Activated CD4-positive, alpha-beta T cell treated with anti-CD3 and anti-CD28 coated beads, Interleukin-2, amount 10 ng/mL, durations not matched to agents 7 days and 5 days (primary cell): ENCODE results near the gene HIC1. TPM values are rescaled to one million over a fixed set of nuclear protein-coding genes. Genes with fewer than 3 reads are reported as not detected.

ENCODE experiments used
- CTCF ChIA-PET: fragments of 350-600 bp; sonication (Branson Sonifier 250); formaldehyde crosslinking; loops from one replicate; lab custom pipeline; 2021; ENCODE audit warnings: antibody characterized with exemption; lab: Charles Lee
- POLR2A ChIA-PET: fragments of 350-600 bp; sonication (Branson Sonifier 250); formaldehyde crosslinking; loops from one replicate; lab custom pipeline; 2021; ENCODE audit warnings: antibody characterized with exemption; lab: Charles Lee
- DNase-seq: peaks from one replicate; pipeline ENCODE4 v3.0.0-alpha.2; 2020
- H3K27ac Mint-ChIP-seq: one replicate; pipeline ENCODE4 v1.8.0; 2021; ENCODE audit warnings: mild to moderate bottlenecking, moderate library complexity, mixed read lengths
- H3K27me3 Mint-ChIP-seq: one replicate; pipeline ENCODE4 v1.8.0; 2021; ENCODE audit warnings: mixed read lengths
- H3K36me3 Mint-ChIP-seq: one replicate; pipeline ENCODE4 v1.8.0; 2021; ENCODE audit warnings: low read depth, mixed read lengths
- H3K4me1 Mint-ChIP-seq: one replicate; pipeline ENCODE4 v1.8.0; 2021; ENCODE audit warnings: mixed read lengths
- H3K4me3 Mint-ChIP-seq: one replicate; pipeline ENCODE4 v1.8.0; 2021; ENCODE audit warnings: mild to moderate bottlenecking, moderate library complexity, mixed read lengths
- H3K9me3 Mint-ChIP-seq: one replicate; pipeline ENCODE4 v1.8.0; 2021; ENCODE audit warnings: mixed read lengths
- total RNA-seq, 2 experiments: library from RNA; stranded (reverse); gene quantifications; one replicate each; pipeline ENCODE4 v1.2.3, GENCODE V29; 2021

HIC1 gene
- total RNA-seq, 2 experiments from 2014 or later = 29.0 to 31.0 TPM

DNA sequence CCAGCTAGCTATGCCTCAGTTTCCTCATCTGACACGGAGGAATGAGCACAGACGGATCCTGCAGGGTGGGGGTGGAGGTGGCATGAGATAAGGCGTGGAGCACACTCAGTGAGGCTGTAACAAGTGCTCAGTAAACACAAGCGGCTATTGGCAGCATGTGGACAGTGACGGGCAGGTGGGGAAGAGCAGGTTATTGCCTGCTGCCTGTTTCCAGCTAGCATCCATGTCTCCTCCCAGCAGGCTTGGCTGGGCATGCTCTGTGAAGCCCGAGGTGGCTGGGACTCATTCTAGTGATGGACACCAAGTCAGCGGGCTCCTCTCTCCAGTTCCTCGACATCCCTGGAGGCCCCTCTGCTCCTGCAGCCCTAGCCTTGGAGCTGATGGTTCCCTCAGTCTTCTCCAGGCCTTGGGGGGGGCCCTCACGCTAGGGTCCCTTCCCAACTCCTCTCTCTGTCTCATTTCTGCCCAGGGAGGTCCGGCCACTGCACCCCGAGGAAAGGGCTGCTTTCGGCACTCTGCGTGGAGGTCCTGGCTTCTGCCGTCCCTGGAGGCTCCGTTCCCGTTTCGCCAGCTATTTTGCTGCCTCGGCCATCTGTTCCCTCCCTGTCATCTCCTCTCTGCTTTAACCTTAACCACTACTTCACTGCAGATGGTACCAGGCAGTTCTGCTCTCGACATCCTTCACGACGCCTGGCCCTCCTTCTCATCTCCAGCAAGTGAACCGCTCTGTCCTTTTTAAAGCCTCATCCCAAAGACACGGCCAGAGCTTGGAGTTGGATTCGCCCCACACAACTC is 36.0 kb upstream of the HIC1 start:
- DNase-seq = no peak
- peaks cover 2% of the 10 kb centered on the region for H3K9me3 Mint-ChIP-seq
- ChIA-PET POLR2A (no interaction called here), CTCF (interaction anchor here (0.6 to 1.7 kb wide), 2 partner anchors 10 to 1604 kb away, joined by 4 read pairs; no protein-coding TSS in a partner anchor)
- H3K27ac Mint-ChIP-seq = no peak overlapping the region
- H3K36me3 Mint-ChIP-seq = no peaks in the 10 kb centered on the region
- peaks cover 48% of the 10 kb centered on the region for H3K27me3 Mint-ChIP-seq
- H3K4me3 Mint-ChIP-seq = no peak overlapping the region
- peaks cover 2% of the 10 kb centered on the region for H3K4me1 Mint-ChIP-seq

DNA sequence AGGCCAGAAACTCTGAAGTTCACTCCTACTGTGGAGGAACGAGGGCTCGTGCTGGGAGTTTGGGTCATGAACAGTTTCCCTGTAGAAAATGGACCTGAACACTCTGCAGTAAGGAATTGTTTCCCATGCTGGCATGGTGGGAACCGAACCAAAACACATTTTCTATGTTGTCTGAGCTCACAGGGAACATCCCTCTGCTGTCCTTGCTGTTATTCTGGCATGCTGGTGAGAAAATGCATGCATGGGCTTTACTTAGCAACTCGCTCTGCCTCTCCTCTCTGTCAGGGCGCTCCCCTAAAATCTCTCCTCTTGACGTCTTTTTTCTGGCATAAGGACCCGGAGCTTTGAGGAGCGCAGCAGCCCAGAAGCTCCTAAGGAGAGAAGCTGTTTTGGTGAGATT is 35.2 kb upstream of the HIC1 start:
- ChIA-PET CTCF (interaction anchor here (0.6 to 1.7 kb wide), 3 partner anchors 8 to 1826 kb away, joined by 3 to 4 read pairs (median 3); partner anchors contain the start of gene NCBP3), POLR2A (no interaction called here)
- no peak overlapping the region for H3K4me3 Mint-ChIP-seq
- no peak overlapping the region for H3K27ac Mint-ChIP-seq
- H3K9me3 Mint-ChIP-seq = no peaks in the 10 kb centered on the region
- no peaks in the 10 kb centered on the region for H3K36me3 Mint-ChIP-seq
- H3K4me1 Mint-ChIP-seq = peaks cover 4% of the 10 kb centered on the region
- H3K27me3 Mint-ChIP-seq = peaks cover 52% of the 10 kb centered on the region
- DNase-seq = no peak

DNA sequence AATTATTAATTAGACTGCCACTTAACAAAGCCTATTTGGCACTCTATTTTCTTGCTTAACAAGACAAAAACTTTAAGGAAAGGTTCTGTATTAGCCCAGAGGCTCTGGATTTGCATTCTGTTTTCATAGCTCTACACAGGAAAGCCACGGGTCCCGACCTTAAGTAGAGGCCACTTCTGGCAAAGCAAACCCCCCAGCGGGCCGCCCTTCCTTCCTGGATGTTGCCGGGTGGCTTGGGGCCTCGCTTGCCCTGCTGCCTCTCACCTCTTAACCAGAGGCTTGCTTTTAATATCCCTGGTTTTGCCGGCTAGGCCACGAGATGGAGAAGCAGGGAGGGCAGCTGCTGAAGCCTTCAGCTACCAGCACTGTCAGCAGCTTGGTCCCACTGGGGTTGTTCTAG is 34.2 kb upstream of the HIC1 start:
- peaks cover 7% of the 10 kb centered on the region for H3K4me1 Mint-ChIP-seq
- ChIA-PET POLR2A (no interaction called here), CTCF (interaction anchor here (1.6 to 1.7 kb wide), 2 partner anchors 8 to 9 kb away, joined by 3 to 4 read pairs; no protein-coding TSS in a partner anchor)
- no peak overlapping the region for H3K27ac Mint-ChIP-seq
- no peak overlapping the region for H3K4me3 Mint-ChIP-seq
- no peaks in the 10 kb centered on the region for H3K36me3 Mint-ChIP-seq
- peaks cover 54% of the 10 kb centered on the region for H3K27me3 Mint-ChIP-seq
- H3K9me3 Mint-ChIP-seq = no peaks in the 10 kb centered on the region
- DNase-seq = no peak

DNA sequence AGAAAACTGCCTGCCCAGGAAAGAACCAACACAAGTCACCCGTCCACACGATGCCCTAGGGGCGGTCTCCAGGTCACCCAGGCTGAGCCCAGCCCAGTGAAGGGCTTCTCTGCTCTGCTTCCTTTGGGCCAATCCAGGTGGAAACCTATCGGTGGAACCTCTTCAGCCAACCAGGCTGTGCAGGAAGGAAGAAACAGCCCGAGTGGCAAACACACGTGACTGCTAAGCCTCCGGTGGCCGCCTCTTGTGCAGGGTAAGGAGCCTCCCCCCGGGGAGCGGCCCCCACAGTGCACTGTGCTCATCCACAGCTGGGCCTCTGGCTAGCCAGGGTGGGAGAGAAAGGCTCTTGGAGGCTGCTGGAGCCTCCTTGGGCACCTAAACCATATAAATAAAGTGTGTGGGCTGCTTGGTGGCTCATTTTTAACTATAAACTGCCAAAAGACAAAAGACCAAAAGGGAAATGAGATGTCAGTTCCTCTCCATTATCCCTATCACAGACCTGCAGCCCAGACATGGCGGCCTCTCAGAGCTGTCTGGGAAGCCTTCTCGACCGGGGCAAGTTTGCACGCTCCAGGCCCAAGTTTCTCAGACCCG is 32.2 kb upstream of the HIC1 start:
- ChIA-PET CTCF (no interaction called here), POLR2A (no interaction called here)
- no peaks in the 10 kb centered on the region for H3K9me3 Mint-ChIP-seq
- peaks cover 71% of the 10 kb centered on the region for H3K27me3 Mint-ChIP-seq
- peak overlapping the region; percentile 22 for H3K4me3 Mint-ChIP-seq
- H3K4me1 Mint-ChIP-seq = peaks cover 13% of the 10 kb centered on the region
- peaks cover 3% of the 10 kb centered on the region for H3K36me3 Mint-ChIP-seq
- DNase-seq = no peak
- H3K27ac Mint-ChIP-seq = no peak overlapping the region

DNA sequence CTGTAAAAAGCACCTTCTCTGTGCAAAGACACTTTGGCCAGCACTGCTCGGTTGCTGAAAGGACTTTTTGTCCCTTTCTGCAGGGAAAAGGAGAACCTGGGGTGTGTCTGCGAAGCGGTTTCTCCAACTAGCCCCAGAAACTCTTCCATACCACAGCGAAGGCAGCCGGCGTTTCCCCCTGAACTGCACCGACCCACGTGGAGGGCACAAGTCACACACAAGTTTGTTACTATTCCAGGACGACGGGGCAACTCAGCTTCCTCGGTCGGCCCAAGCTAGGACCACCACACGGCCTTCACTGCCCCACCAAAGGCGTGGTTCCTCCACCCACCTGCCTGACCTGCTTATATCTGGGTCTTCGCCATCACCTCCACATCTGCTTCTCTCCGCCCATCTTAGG is 31.6 kb upstream of the HIC1 start:
- CTCF ChIA-PET = no interaction called here
- DNase-seq = no peak
- Mint-ChIP-seq H3K4me3 (peak overlapping the region; percentile 22), H3K27me3 (peaks cover 71% of the 10 kb centered on the region), H3K4me1 (peaks cover 13% of the 10 kb centered on the region), H3K36me3 (peaks cover 3% of the 10 kb centered on the region), H3K9me3 (no peaks in the 10 kb centered on the region), H3K27ac (no peak overlapping the region)
- POLR2A ChIA-PET = no interaction called here

DNA sequence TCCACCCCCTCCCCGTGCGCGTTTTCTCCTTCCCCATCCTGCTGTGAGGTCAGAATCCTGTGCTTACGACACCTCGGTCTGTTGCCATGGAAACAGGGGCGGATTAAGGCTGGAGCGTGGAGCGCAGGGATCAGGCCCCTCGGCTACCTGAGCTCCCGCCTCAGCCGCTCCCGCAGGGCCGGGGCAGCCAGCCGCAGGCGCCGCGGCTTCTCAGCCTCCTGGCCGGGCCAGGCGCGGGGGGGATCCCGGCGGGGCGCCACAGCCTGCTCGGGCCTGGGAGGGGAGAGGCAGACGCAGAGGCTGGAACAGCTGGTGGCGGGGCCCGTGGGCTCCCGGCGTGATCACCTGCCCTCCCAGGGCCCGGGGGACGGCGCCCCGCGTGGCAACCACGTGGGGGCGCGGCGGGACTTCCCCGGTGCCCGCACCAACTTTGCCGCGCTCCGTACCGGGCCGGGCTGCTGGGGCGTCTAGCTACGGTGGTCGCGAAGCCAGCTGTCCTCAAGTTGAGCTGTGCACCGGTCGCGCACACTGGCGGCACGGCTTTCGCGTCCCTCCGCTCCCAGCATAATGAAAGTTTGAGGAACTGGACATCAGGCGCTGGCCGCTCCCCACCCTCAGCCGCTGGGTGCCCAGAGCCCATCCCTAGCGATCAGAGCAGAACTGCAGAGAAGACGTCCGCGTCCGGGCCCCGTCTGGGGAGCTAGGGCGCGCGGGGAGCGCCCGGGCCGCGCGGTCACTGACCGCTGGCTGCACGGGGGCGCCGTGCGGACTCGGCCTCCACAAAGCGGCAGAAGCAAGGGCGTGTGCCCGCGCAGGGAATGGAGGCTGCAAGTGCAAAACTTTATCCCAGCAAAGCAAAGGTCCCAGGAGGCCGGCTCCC is 31.0 kb upstream of the HIC1 start:
- H3K4me1 Mint-ChIP-seq = peaks cover 13% of the 10 kb centered on the region
- ChIA-PET CTCF (interaction anchor here (1.3 to 2.4 kb wide), 3 partner anchors 15 to 115 kb away, joined by 3 to 6 read pairs (median 6); partner anchors contain the start of gene HIC1), POLR2A (no interaction called here)
- no peak overlapping the region for H3K4me3 Mint-ChIP-seq
- peak; percentile 44 for DNase-seq
- no peaks in the 10 kb centered on the region for H3K9me3 Mint-ChIP-seq
- peaks cover 3% of the 10 kb centered on the region for H3K36me3 Mint-ChIP-seq
- H3K27me3 Mint-ChIP-seq = peaks cover 74% of the 10 kb centered on the region
- H3K27ac Mint-ChIP-seq = no peak overlapping the region

DNA sequence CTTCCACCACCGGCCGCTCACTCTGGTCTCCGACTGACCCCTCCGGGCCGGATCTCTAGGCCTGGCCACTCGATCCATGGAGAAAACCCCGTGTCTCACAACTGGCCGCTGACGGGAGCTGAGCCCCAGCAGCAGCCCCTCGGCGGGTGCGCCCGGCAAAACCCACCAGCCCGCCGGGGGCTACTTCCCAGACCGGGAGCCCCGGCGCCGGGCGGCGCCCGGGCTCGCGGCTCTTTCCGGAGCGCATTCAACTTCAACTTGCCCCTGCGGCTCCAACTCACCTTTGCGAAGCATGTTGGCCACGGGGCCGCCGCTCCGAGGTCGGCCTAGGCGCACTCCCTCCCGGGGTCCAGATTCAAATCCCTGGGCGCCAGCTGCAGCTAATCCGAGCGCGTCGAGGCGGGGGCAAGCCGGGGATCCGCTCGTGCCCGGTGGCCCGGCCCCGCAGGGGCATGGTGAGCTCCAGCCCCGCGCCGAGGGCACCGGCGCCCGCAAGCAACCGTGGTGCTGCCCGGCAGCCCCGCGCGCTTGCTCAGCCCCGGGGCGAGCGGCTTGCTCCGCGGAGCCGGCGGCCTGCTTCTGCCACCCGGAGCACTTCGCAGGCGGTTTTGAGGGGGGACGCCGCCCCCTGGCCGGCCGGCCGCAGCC is 30.2 kb upstream of the HIC1 start:
- peaks cover 15% of the 10 kb centered on the region for H3K4me1 Mint-ChIP-seq
- H3K27ac Mint-ChIP-seq = no peak overlapping the region
- ChIA-PET POLR2A (no interaction called here), CTCF (interaction anchor here (0.6 to 2.4 kb wide), 8 partner anchors 14 to 308 kb away, joined by 3 to 6 read pairs (median 3); partner anchors contain the start of gene HIC1)
- H3K9me3 Mint-ChIP-seq = no peaks in the 10 kb centered on the region
- H3K4me3 Mint-ChIP-seq = no peak overlapping the region
- peaks cover 71% of the 10 kb centered on the region for H3K27me3 Mint-ChIP-seq
- H3K36me3 Mint-ChIP-seq = peaks cover 3% of the 10 kb centered on the region
- DNase-seq = no peak

DNA sequence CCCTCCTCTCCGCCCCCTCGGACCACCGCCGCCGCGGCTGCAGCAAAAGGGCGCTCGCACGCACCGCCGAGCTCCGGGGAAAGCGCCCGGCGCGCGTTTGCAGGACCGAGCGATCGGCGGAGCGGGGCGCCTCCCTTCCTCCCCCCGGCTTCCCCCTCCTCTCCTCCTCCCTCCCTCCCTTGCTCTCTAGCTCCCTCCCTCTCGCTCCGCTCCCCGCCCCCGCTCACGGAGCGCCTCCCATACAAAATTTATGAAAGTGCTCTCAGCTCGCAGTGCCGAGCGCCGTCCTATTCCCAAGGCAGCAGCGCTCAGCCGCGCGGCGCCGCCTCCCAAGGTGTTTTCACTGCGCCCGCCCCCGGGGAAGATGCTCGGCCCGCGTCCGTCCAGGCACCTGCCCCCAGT is 29.7 kb upstream of the HIC1 start, which contains the start of gene RTN4RL1:
RTN4RL1 (minus strand) TSS at position 115 of the 402 bp plus-strand sequence. CDS start 469 bp downstream, outside the sequence.
- Mint-ChIP-seq H3K9me3 (no peaks in the 10 kb centered on the region), H3K27me3 (peaks cover 66% of the 10 kb centered on the region), H3K27ac (no peak within 1 kb of the TSS), H3K4me1 (peaks cover 18% of the 10 kb centered on the region), H3K36me3 (peaks cover 3% of the 10 kb centered on the region), H3K4me3 (peak within 1 kb of the TSS; percentile 74)
- POLR2A ChIA-PET = no interaction called here
- CTCF ChIA-PET = interaction anchor here (0.7 to 2.4 kb wide), 8 partner anchors 14 to 309 kb away, joined by 3 to 6 read pairs (median 4); partner anchors contain the start of gene HIC1
- DNase-seq = peak; percentile 85

DNA sequence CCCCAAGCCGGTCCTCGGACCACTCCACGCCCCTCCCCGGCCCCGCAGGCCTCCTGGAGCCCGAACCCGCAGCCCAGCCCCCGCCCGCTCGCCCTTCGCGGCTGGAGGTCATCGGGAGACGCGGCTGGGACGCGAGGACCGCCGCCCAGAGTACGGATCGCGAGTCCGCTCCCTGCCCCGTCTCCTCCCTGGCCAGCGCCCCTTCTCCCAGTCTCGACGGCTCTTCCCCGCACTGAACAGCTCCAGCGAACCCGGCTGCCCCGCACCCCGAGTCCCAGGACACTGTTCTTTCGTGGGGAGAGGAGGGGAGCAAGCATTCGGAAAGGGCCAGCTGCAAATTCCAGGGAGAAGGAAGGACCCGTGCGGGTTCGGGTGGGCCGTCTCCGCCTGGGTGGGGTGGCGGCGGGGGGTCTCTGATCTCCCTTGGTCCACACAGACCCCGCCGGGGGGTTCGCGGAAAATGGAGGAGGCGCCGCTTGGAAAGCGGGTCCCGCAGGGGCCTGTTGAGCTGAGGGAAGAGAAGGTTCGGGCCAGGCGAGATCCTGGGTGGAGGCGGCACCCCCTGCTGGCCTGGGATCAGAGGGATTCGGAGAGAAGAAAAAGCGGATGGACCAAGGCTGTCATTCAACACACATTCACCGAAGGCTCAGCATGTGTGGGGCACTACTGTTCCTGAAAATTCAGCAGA is 29.1 kb upstream of the HIC1 start:
- peaks cover 63% of the 10 kb centered on the region for H3K27me3 Mint-ChIP-seq
- no peak for DNase-seq

DNA sequence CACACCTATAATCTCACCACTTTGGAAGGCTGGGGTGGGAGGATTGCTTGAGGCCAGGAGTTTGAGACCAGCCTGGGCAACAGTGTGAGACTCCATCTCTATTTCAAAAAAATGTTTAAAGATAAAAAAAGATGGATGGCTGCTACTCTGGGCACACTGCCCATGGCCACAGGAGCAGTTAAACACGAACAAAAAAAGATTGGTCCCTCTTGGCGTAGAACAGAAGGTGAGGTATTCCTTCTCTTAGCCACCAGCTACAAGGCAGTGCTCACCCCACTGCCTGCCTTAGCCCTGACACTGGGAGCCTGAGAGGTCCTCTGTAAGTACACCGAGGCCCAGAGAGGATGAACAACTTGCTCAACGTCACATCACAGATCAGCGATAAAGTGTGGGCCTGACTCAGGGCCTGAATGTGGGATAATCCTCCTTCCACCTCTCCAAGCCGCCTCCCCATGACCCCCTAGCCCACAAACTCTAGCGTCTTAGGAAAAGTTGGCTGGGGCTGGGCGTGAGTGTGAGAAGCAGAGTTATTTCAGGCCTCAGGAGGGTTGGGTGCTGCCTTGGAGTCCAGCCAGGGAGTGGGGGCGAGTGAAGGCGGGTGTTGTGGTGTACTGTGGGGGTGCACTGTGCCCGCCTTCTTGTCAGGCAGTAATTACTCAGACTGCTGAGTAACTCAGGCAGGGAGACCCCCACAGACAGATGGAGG is 27.2 kb upstream of the HIC1 start:
- Mint-ChIP-seq H3K36me3 (peaks cover 3% of the 10 kb centered on the region), H3K27me3 (peaks cover 49% of the 10 kb centered on the region), H3K9me3 (no peaks in the 10 kb centered on the region), H3K27ac (no peak overlapping the region), H3K4me3 (no peak overlapping the region), H3K4me1 (peaks cover 30% of the 10 kb centered on the region)
- POLR2A ChIA-PET = no interaction called here
- no peak for DNase-seq
- CTCF ChIA-PET = interaction anchor here (1.5 to 2.4 kb wide), 2 partner anchors 8 to 31 kb away, joined by 4 to 7 read pairs; no protein-coding TSS in a partner anchor

More for the DNA sequence above, 29.1 kb upstream of the HIC1 start:
- peaks cover 3% of the 10 kb centered on the region for H3K36me3 Mint-ChIP-seq
- ChIA-PET POLR2A (no interaction called here), CTCF (interaction anchor here (0.7 to 2.4 kb wide), 9 partner anchors 13 to 309 kb away, joined by 3 to 7 read pairs (median 4); partner anchors contain the start of gene HIC1)
- H3K4me1 Mint-ChIP-seq = peaks cover 21% of the 10 kb centered on the region
- H3K9me3 Mint-ChIP-seq = no peaks in the 10 kb centered on the region
- no peak overlapping the region for H3K27ac Mint-ChIP-seq
- H3K4me3 Mint-ChIP-seq = peak overlapping the region; percentile 74

DNA sequence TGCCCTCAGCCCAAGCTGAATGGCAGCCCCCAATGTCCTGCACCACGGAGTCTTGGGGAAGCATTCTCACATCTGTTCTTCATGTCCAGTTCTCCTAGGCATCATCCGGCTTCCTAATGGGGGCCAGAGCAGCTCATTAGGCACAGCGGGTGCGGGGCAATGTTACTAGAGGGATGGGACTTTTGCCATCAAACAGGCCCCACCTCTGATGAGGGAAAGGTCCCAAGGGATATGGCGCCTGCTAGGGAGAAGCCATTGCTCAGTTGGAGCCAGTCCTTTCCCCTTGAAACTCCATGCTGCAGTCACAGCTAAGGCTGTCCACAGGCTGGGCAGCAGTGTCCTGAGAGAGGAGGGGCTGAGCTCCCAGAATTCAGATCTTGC is 26.7 kb upstream of the HIC1 start:
- Mint-ChIP-seq H3K9me3 (no peaks in the 10 kb centered on the region), H3K4me3 (no peak overlapping the region), H3K36me3 (peaks cover 3% of the 10 kb centered on the region), H3K4me1 (peaks cover 28% of the 10 kb centered on the region), H3K27ac (no peak overlapping the region), H3K27me3 (peaks cover 44% of the 10 kb centered on the region)
- DNase-seq = no peak
- CTCF ChIA-PET = interaction anchor here (1.5 to 2.4 kb wide), 2 partner anchors 8 to 30 kb away, joined by 4 to 7 read pairs; no protein-coding TSS in a partner anchor
- POLR2A ChIA-PET = no interaction called here
